Lung (tissue), 12 donors: ENCODE measurements around the gene PGR. TPM values are rescaled to one million over a fixed set of nuclear protein-coding genes. Genes with fewer than 3 reads are reported as not detected.

ENCODE experiments used
- ATAC-seq: fragments of 200-7000 bp; cut with Tn5 transposase; one replicate; pipeline ENCODE4 v1.9.1; 2020; ENCODE audit warnings: moderate number of reproducible peaks; ENCODE audit not compliant: insufficient read depth, low FRiP score
- DNase-seq, 3 donors: peaks; one replicate each; pipeline ENCODE4 v3.0.0-alpha.2; 2013 to 2017
- H3K27ac ChIP-seq, 2 donors: one replicate each; pipeline ENCODE4 v1.5.1; 2013; ENCODE audit warnings: mild to moderate bottlenecking in 2 of 2, moderate library complexity in 2 of 2, control low read depth in 1 of 2, inconsistent platforms in 1 of 2, low read depth in 1 of 2, low read length in 1 of 2
- H3K27me3 ChIP-seq, 3 donors: one replicate each; pipeline ENCODE4 v1.5.1; 2013; ENCODE audit warnings: low read length in 2 of 3; ENCODE audit not compliant: control insufficient read depth in 3 of 3, insufficient read depth in 3 of 3
- H3K36me3 ChIP-seq, 4 donors: one replicate each; pipeline ENCODE4 v1.5.1; 2013; ENCODE audit warnings: low read length in 4 of 4, mild to moderate bottlenecking in 1 of 4, moderate library complexity in 1 of 4; ENCODE audit not compliant: control insufficient read depth in 4 of 4, insufficient read depth in 4 of 4
- H3K4me1 ChIP-seq, 5 donors: one replicate each; pipeline ENCODE4 v1.5.1; 2013; ENCODE audit warnings: low read length in 5 of 5, mild to moderate bottlenecking in 2 of 5, moderate library complexity in 1 of 5; ENCODE audit not compliant: control insufficient read depth in 5 of 5, insufficient read depth in 5 of 5
- H3K4me3 ChIP-seq: one replicate; pipeline ENCODE4 v1.5.1; 2013; ENCODE audit warnings: mild to moderate bottlenecking, control low read depth, moderate library complexity
- H3K9ac ChIP-seq, 2 donors: one replicate each; pipeline ENCODE4 v1.5.1; 2013; ENCODE audit warnings: low read length in 2 of 2, control low read depth in 1 of 2; ENCODE audit not compliant: insufficient read depth in 1 of 2
- H3K9me3 ChIP-seq, 4 donors: one replicate each; pipeline ENCODE4 v1.5.1; 2013; ENCODE audit warnings: low read length in 3 of 4, mild to moderate bottlenecking in 1 of 4, moderate library complexity in 1 of 4; ENCODE audit not compliant: control insufficient read depth in 4 of 4, insufficient read depth in 3 of 4
- CTCF ChIP-seq: IDR thresholded peaks from 2 replicates; pipeline ENCODE4 v1.5.1; 2012; ENCODE audit warnings: mild to moderate bottlenecking; ENCODE audit errors: control extremely low read depth, extremely low read depth
- WGBS, 2 donors: extraction: QIAGEN DNeasy Blood & Tissue Kit; methylation state at CpG; one replicate each; pipeline ENCODE4 v1.1.7; 2013; 5-methylcytosine and 5-hydroxymethylcytosine counted together
- polyA plus RNA-seq, 2 donors: library from polyadenylated mRNA; stranded (reverse); fragments of 200-250 nt; gene quantifications; one replicate each; pipeline ENCODE4 v1.2.1, GENCODE V29; 2013
- total RNA-seq, 2 donors: library from RNA; depleted of rRNA in 1 of 2; stranded (reverse); fragments of >200 nt in 1 of 2; gene quantifications; one replicate each; pipeline ENCODE4 v1.2.1, GENCODE V29; 2014 to 2021
- donor health status: control.
- donor health status: control.
- donor health status: Bipolar disorder and iron deficiency.
- donor health status: healthy.
- donor health status: DM: yes; HTN: yes; CAD: no.

PGR gene
- total and polyA plus RNA-seq, 4 donors = 0.16 to 8.8 (median 1.3) TPM

- ATAC-seq (no peak), DNase-seq (no peak)
- H3K4me3 ChIP-seq = no peak overlapping the region
- H3K27me3 ChIP-seq = no peaks in the 10 kb centered on the region
- H3K27ac ChIP-seq = no peak overlapping the region
- no peaks in the 10 kb centered on the region for H3K4me1 ChIP-seq
- no peaks in the 10 kb centered on the region for H3K36me3 ChIP-seq
- TF ChIP-seq CTCF = no peak
- no peaks in the 10 kb centered on the region for H3K9me3 ChIP-seq
- WGBS, 2 donors = 87 to 95% methylated on average over 5 of the region's 5 CpGs
- no peak overlapping the region for H3K9ac ChIP-seq
Measured at GRCh38 chr11:101048479-101048878, 81.1 kb downstream of the PGR start.

- ATAC-seq (no peak), DNase-seq (no peak)
- Histone ChIP-seq H3K27me3 (no peaks in the 10 kb centered on the region), H3K27ac (no peak overlapping the region), H3K9ac (no peak overlapping the region), H3K4me3 (no peak overlapping the region), H3K9me3 (no peaks in the 10 kb centered on the region), H3K36me3 (no peaks in the 10 kb centered on the region), H3K4me1 (no peaks in the 10 kb centered on the region)
- WGBS, 2 donors = 85 to 91% methylated on average over 2 of the region's 2 CpGs
- TF ChIP-seq CTCF = no peak
Measured at GRCh38 chr11:101046947-101047346, 82.7 kb downstream of the PGR start.

DNA sequence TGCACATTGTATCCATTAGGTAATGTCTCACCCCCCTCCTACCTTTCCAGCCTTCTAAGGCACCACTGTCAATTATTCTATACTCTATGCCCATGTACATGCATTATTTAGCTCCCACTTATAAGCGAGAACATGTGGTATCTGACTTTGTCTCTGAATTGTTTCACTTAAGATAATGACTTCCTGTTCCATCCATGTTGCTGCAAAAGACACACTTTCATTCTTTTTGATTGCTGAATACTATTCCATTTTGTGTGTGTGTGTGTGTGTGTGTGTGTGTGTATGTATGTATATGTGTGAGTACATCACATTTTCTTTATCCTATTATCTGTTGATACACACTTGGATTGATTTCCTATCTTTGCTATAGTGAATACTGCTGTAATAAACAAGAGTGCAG is 84.2 kb downstream of the PGR start:
- H3K4me1 ChIP-seq = no peaks in the 10 kb centered on the region
- H3K27me3 ChIP-seq = no peaks in the 10 kb centered on the region
- WGBS, 2 donors = 90 to 92% methylated on average over 1 of the region's 1 CpG
- H3K36me3 ChIP-seq = no peaks in the 10 kb centered on the region
- no peaks in the 10 kb centered on the region for H3K9me3 ChIP-seq
- ATAC-seq (no peak), DNase-seq (no peak)
- no peak overlapping the region for H3K4me3 ChIP-seq
- H3K9ac ChIP-seq = no peak overlapping the region
- no peak overlapping the region for H3K27ac ChIP-seq
- no peak for TF ChIP-seq CTCF

GRCh38 chr11:101043940-101044339 is 85.7 kb downstream of the PGR start:
- Histone ChIP-seq H3K27me3 (no peaks in the 10 kb centered on the region), H3K36me3 (no peaks in the 10 kb centered on the region), H3K9ac (no peak overlapping the region), H3K4me3 (no peak overlapping the region), H3K4me1 (no peaks in the 10 kb centered on the region), H3K9me3 (no peaks in the 10 kb centered on the region), H3K27ac (no peak overlapping the region)
- TF ChIP-seq CTCF = no peak
- DNase-seq (no peak), ATAC-seq (no peak)
- WGBS, 2 donors = 92 to 97% methylated on average over 1 of the region's 1 CpG
